ENCODE measurements around the gene PAX7. TPM values are rescaled to one million over a fixed set of nuclear protein-coding genes. Genes with fewer than 3 reads are reported as not detected.

Gene PAX7
- total RNA-seq, 2 experiments from 2014 or later: not detected

DNA sequence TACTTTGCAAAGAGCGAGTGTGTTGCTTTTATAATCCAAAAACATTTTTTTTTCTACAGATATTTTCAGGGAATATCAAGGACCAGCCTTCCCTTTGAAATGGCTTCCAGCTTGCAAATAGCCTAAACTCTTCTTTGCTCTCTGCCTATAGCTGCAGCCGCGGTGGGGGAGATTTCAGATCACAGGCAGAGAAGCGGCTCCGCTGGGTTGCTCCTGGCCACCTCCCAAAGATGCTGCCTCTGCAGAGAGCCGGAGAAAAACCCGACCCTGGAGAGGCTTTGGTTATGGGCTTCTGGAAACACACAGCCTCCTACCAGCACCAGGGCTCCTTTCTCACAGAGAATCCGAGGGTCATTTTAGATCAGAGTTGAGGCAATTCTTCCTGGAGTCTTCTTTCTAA is 18.6 kb upstream of the PAX7 start:
- CTCF ChIA-PET: no interaction called here
- no peaks in the 10 kb centered on the region for H3K9me3 Mint-ChIP-seq
- H3K27me3 ChIP-seq (ENCODE audit: control insufficient read depth in 1 of 2, insufficient read depth in 2 of 2, low read length in 2 of 2): peaks cover 11 to 12% of the 10 kb centered on the region in 2 experiments

DNA sequence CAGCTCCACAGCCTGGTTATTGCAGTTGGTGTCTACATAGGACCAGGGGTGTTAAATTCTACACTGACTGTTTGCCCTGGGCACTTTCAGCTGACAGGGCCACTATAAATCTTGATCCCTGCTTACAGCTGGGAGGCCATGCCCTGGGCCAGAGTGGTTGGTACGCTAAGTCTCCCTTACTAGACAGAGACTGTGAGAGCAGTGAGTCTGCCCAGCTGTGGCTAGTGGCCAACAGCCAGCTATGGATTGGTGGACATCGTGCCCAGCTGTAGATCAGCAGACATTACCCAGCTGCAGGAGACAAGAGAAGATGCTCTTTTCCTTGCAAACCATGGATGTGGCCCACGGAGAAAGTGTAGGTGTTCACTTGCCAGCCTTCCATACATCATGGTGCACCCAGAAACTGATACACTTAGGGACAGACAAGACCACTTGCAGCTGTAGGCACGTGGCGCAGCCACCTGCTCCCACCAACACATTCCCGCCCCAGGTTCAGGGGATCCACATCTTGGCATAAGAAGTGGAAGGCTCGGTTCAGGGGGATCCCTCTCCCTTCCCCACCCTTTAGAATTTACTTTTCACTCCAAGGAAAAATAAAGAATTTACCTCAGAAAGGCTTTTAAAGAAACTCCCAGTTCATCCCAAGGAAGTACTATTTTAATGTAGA is 16.4 kb upstream of the PAX7 start:
- no peaks in the 10 kb centered on the region for H3K36me3 Mint-ChIP-seq (ENCODE audit: low read depth)
- H3K9me3 Mint-ChIP-seq: no peaks in the 10 kb centered on the region
- Histone ChIP-seq H3K27me3 (ENCODE audit: control insufficient read depth in 1 of 2, insufficient read depth in 2 of 2, low read length in 2 of 2) (peaks cover 14 to 15% of the 10 kb centered on the region in 2 experiments), H3K27ac (ENCODE audit: low read depth in 1 of 2, low read length in 2 of 2) (no peak overlapping the region), H3K4me3 (ENCODE audit: low read length) (no peak overlapping the region), H3K9me3 (ENCODE audit: control insufficient read depth in 1 of 2, insufficient read depth in 1 of 2, low read length in 2 of 2) (no peaks in the 10 kb centered on the region), H3K36me3 (ENCODE audit: insufficient read depth, low read length) (no peaks in the 10 kb centered on the region), H3K4me1 (ENCODE audit: insufficient read depth, low read length) (no peaks in the 10 kb centered on the region)
- ATAC-seq (ENCODE audit: poor library complexity) (no peak), DNase-seq (no peak)
- ChIA-PET POLR2A (no interaction called here), CTCF (no interaction called here)
- no peaks in the 10 kb centered on the region for H3K4me1 Mint-ChIP-seq (ENCODE audit: low read depth)
- peaks cover 45% of the 10 kb centered on the region for H3K27me3 Mint-ChIP-seq
- H3K4me3 Mint-ChIP-seq: no peak overlapping the region
- H3K27ac Mint-ChIP-seq: no peak overlapping the region
- intact Hi-C loops (cut with DNase I, micrococcal nuclease): no loop called here
- TF ChIP-seq, protein P1, sequence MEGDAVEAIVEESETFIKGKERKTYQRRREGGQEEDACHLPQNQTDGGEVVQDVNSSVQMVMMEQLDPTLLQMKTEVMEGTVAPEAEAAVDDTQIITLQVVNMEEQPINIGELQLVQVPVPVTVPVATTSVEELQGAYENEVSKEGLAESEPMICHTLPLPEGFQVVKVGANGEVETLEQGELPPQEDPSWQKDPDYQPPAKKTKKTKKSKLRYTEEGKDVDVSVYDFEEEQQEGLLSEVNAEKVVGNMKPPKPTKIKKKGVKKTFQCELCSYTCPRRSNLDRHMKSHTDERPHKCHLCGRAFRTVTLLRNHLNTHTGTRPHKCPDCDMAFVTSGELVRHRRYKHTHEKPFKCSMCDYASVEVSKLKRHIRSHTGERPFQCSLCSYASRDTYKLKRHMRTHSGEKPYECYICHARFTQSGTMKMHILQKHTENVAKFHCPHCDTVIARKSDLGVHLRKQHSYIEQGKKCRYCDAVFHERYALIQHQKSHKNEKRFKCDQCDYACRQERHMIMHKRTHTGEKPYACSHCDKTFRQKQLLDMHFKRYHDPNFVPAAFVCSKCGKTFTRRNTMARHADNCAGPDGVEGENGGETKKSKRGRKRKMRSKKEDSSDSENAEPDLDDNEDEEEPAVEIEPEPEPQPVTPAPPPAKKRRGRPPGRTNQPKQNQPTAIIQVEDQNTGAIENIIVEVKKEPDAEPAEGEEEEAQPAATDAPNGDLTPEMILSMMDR (IDR thresholded peaks at IDR 0.05): no peak

More for the DNA sequence above, 18.6 kb upstream of the PAX7 start:
- H3K4me3 ChIP-seq (ENCODE audit: low read length): no peak overlapping the region
- POLR2A ChIA-PET: no interaction called here
- no peaks in the 10 kb centered on the region for H3K36me3 ChIP-seq (ENCODE audit: insufficient read depth, low read length)
- H3K4me3 Mint-ChIP-seq: no peak overlapping the region
- DNase-seq: no peak
- no peaks in the 10 kb centered on the region for H3K36me3 Mint-ChIP-seq (ENCODE audit: low read depth)
- H3K4me1 ChIP-seq (ENCODE audit: insufficient read depth, low read length): no peaks in the 10 kb centered on the region
- H3K4me1 Mint-ChIP-seq (ENCODE audit: low read depth): no peaks in the 10 kb centered on the region
- H3K27me3 Mint-ChIP-seq: peaks cover 49% of the 10 kb centered on the region
- H3K27ac ChIP-seq (ENCODE audit: low read depth in 1 of 2, low read length in 2 of 2): no peak overlapping the region
- intact Hi-C loops (cut with DNase I, micrococcal nuclease): no loop called here
- no peak overlapping the region for H3K27ac Mint-ChIP-seq
- TF ChIP-seq, protein P1 (IDR thresholded peaks at IDR 0.05): no peak
- no peak for ATAC-seq (ENCODE audit: poor library complexity)
- no peaks in the 10 kb centered on the region for H3K9me3 ChIP-seq (ENCODE audit: control insufficient read depth in 1 of 2, insufficient read depth in 1 of 2, low read length in 2 of 2)

DNA sequence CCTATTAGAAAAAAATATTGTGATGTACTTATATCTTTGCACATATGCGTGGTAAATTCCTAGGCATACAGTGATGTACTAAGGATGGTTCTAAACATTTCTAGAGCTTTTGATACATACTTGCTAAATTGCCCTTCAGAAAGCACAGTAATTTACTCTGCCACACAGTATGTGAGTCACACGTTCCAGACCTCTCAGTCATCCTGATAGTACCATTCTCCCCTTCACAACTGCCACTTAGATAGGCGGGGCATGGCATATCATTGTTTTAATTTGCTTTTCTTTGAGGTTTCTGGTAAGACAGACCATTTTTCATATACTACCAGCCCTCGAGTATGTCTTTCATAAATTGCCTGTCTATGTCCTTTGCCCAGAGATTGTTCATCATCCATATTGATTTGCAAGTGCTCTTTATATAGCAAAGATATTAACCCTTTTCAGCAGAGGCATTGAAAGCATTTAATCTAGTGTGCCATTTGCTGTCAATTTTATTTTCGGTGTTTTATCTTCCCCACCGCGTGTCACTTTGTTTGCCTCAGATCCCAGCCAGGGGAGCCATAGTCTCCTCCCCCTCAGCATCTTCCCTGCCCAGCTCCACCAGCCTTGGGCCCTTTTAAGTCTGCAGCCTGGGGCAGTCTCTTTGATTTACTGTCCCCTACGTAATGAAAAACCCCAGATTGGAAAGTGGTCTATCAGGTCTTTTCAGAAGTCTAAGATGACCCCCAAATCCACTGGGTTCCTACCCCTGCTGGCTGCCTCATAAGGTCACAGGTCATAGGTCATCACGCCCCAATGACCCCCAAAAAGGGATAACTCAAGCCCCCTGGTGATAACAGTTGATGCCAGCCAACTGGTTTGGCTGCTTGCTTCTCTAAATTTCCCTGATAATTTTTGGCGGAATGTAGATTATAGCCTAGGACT is 11.8 kb upstream of the PAX7 start:
- intact Hi-C loops (cut with DNase I, micrococcal nuclease): no loop called here
- peaks cover 59% of the 10 kb centered on the region for H3K27me3 Mint-ChIP-seq
- H3K36me3 Mint-ChIP-seq (ENCODE audit: low read depth): no peaks in the 10 kb centered on the region

More for the DNA sequence above, 11.8 kb upstream of the PAX7 start:
- DNase-seq (no peak), ATAC-seq (ENCODE audit: poor library complexity) (no peak)
- peaks cover 18 to 27% of the 10 kb centered on the region in 2 experiments for H3K27me3 ChIP-seq (ENCODE audit: control insufficient read depth in 1 of 2, insufficient read depth in 2 of 2, low read length in 2 of 2)
- Mint-ChIP-seq H3K4me3 (no peak overlapping the region), H3K4me1 (ENCODE audit: low read depth) (no peaks in the 10 kb centered on the region), H3K27ac (no peak overlapping the region), H3K9me3 (no peaks in the 10 kb centered on the region)
- CTCF ChIA-PET: no interaction called here
- H3K36me3 ChIP-seq (ENCODE audit: insufficient read depth, low read length): no peaks in the 10 kb centered on the region
- POLR2A ChIA-PET: no interaction called here
- TF ChIP-seq, protein P1 (IDR thresholded peaks at IDR 0.05): no peak
- no peaks in the 10 kb centered on the region for H3K9me3 ChIP-seq (ENCODE audit: control insufficient read depth in 1 of 2, insufficient read depth in 1 of 2, low read length in 2 of 2)
- no peak overlapping the region for H3K27ac ChIP-seq (ENCODE audit: low read depth in 1 of 2, low read length in 2 of 2)
- H3K4me3 ChIP-seq (ENCODE audit: low read length): no peak overlapping the region
- H3K4me1 ChIP-seq (ENCODE audit: insufficient read depth, low read length): no peaks in the 10 kb centered on the region
